ENCODE data around the gene CCDC63.

Gene CCDC63

GRCh38 chr12:110922652-110923051 is 75.9 kb downstream of the CCDC63 start:
- CTCF ChIA-PET, result interaction anchor here (2.5 kb wide), 1 partner anchor 376 kb away, joined by 5 read pairs; no protein-coding TSS in a partner anchor
- H3K4me3 ChIP-seq (ENCODE audit: low read depth, low read length), result no peak overlapping the region
- POLR2A ChIA-PET, result no interaction called here
- TF ChIP-seq CTCF (IDR thresholded peaks at IDR 0.05; ENCODE audit: insufficient read depth, low read length, missing control alignments), result no peak
- DNase-seq (ENCODE audit: low read depth, low spot score), result no peak

GRCh38 chr12:110923192-110923591 is 76.4 kb downstream of the CCDC63 start:
- CTCF ChIA-PET, result interaction anchor here (2.5 kb wide), 1 partner anchor 376 kb away, joined by 5 read pairs; no protein-coding TSS in a partner anchor
- H3K4me3 ChIP-seq (ENCODE audit: low read depth, low read length), result no peak overlapping the region
- no peak for TF ChIP-seq CTCF (IDR thresholded peaks at IDR 0.05; ENCODE audit: insufficient read depth, low read length, missing control alignments)
- POLR2A ChIA-PET, result no interaction called here
- no peak for DNase-seq (ENCODE audit: low read depth, low spot score)

GRCh38 chr12:110923692-110924334 is 77.0 kb downstream of the CCDC63 start:
- ChIA-PET CTCF (interaction anchor here (1.0 to 2.5 kb wide), 2 partner anchors 36 to 375 kb away, joined by 3 to 5 read pairs; no protein-coding TSS in a partner anchor), POLR2A (no interaction called here)
- no peak for DNase-seq (ENCODE audit: low read depth, low spot score)
- no peak overlapping the region for H3K4me3 ChIP-seq (ENCODE audit: low read depth, low read length)
- TF ChIP-seq CTCF (IDR thresholded peaks at IDR 0.05; ENCODE audit: insufficient read depth, low read length, missing control alignments), result no peak

GRCh38 chr12:110927546-110927945 is 80.8 kb downstream of the CCDC63 start:
- CTCF ChIA-PET, result no interaction called here
- DNase-seq (ENCODE audit: low read depth, low spot score), result no peak
- TF ChIP-seq CTCF (IDR thresholded peaks at IDR 0.05; ENCODE audit: insufficient read depth, low read length, missing control alignments), result no peak
- no peak overlapping the region for H3K4me3 ChIP-seq (ENCODE audit: low read depth, low read length)
- POLR2A ChIA-PET, result no interaction called here

- H3K4me3 ChIP-seq (ENCODE audit: low read depth, low read length), result no peak overlapping the region
- DNase-seq (ENCODE audit: low read depth, low spot score), result no peak
- no peak for TF ChIP-seq CTCF (IDR thresholded peaks at IDR 0.05; ENCODE audit: insufficient read depth, low read length, missing control alignments)
- ChIA-PET POLR2A (no interaction called here), CTCF (interaction anchor here (1.0 kb wide), 1 partner anchor 8 kb away, joined by 4 read pairs; no protein-coding TSS in a partner anchor)
Observed at GRCh38 chr12:110928700-110929099, 81.9 kb downstream of the CCDC63 start.

- no peak for TF ChIP-seq CTCF (IDR thresholded peaks at IDR 0.05; ENCODE audit: insufficient read depth, low read length, missing control alignments)
- ChIA-PET CTCF (interaction anchor here (1.5 kb wide), 1 partner anchor 371 kb away, joined by 3 read pairs; no protein-coding TSS in a partner anchor), POLR2A (no interaction called here)
- no peak for DNase-seq (ENCODE audit: low read depth, low spot score)
- H3K4me3 ChIP-seq (ENCODE audit: low read depth, low read length), result no peak overlapping the region
Observed at GRCh38 chr12:110929818-110930217, 83.0 kb downstream of the CCDC63 start.
